NOMO-1 treated with dmso at 0.1 percent for 144 hours (cell line): Measurements from ENCODE around the gene ABCG1.

ENCODE experiments used
- DNase-seq: peaks from one replicate; lab custom pipeline; 2025; ENCODE audit not compliant: unreplicated experiment; lab: John Stamatoyannopoulos, UW

ABCG1 gene

GRCh38 chr21:42231756-42232155, 12.8 kb downstream of the ABCG1 start:
- no peak for DNase-seq

DNA sequence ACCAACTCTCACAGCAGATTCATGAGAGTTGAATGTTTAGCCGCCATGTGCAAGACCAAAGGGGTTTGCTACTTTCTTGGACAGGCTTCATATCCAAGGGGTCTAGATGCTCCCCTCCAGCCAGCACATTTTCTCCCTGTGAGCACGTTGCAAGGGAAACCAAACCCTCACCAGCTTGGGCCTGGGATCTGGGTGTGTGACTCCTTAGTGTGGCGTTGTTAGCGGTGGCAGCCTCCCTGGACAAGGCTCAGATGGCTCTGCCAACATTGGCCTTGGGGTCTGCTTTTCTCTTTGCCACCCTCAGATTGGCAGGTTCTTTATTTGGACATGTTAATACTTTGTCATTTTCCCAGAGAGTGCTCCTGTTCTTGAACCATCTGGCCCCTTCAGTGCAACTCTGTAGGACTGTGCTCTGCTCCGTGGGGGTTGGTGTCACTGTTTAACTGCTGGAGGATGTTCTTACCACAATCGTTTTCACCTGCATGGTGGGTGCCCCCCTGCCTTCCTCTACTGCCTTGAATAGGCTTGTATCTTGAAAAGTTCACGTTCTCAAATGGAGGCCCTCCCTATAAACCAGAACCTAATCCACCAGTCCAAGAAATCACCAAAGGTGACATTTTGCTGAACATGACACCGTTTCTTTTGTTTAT, 13.4 kb downstream of the ABCG1 start:
- no peak for DNase-seq

GRCh38 chr21:42233067-42233961, 14.4 kb downstream of the ABCG1 start:
- DNase-seq = peak; percentile 94

GRCh38 chr21:42234041-42234440, 15.1 kb downstream of the ABCG1 start:
- DNase-seq = no peak

DNA sequence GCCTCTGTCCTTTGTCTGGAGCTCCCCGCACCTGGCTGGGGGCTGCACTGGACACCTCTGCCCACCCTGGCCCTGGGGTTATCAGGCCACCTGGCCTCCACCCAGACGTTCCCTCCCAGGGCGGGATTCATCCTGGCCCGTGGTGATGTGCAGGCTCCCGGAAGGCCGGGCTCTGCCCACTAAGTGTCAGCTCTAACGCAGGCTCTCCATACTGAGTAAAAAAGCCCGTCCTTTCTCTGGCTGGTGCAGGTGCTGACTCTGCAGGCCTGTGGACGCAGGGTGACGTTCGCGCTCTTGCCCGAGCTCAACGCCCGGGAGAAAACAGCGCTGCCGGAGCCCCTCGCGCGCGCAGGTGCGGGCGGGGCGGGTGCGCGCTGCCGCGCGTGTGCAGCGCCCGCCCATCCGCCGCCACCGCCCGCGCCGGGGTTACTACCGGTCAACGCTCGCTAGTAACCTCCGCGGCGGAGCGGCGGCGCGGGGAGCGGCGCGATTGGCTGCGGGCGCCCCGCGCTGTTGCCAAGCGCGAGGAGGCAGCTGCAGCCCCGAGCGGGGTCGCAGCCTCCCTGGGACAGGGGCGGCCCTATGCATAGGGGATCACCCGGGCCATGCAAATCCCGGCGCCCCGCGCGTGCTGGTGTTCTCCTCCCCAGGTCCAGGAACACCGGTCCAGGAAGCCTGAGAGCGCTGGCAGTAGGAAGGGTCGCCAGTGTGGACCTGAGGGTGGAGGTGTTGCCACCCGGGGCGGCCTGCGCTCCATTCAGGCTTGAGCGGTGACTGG, 15.7 kb downstream of the ABCG1 start:
- no peak for DNase-seq

- DNase-seq = no peak
These were observed 16.7 kb downstream of the ABCG1 start for GRCh38 chr21:42235593-42235992.

- no peak for DNase-seq
These were observed 17.1 kb downstream of the ABCG1 start for GRCh38 chr21:42236014-42236413.

DNA sequence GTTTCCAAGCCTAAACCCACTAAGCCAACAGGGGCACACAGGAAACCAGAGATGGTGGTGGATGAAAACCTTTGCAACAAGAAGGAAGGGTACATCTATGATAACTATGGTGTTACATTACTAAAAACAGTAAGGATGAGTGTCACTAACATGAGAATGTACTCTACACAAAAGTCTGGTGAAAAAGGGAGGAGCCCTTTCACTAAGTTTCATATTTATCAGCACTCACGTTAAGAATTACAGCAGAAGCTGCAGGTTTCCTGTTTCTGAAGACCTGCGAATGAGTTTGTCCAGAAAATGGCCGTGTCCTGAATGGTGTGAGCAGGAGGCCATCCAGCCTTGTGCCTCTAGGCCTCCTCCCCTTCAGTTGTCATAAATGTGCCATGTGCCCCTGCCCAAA, 17.8 kb downstream of the ABCG1 start:
- DNase-seq = no peak

- no peak for DNase-seq
These were observed 18.2 kb downstream of the ABCG1 start for GRCh38 chr21:42237161-42237560.

DNA sequence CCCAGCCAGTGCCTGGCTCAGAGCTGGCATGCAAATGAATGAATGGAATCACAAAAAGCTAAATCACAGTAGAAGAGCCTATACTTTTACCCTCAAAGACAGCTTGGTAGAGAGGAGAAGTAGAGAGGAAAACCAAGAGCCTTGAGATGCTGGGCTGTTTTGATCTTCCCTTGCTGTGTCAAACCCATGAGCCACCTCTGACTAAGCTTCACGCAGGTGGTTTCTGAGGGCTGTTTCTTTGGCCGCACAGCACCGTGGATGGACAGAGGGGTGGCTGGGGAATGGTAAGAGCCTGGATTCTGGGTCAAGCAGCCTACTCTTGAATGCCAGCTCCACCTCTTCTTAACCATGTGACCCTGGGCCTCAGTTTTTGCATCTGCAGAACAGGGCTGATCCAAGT, 18.6 kb downstream of the ABCG1 start:
- DNase-seq = no peak

DNA sequence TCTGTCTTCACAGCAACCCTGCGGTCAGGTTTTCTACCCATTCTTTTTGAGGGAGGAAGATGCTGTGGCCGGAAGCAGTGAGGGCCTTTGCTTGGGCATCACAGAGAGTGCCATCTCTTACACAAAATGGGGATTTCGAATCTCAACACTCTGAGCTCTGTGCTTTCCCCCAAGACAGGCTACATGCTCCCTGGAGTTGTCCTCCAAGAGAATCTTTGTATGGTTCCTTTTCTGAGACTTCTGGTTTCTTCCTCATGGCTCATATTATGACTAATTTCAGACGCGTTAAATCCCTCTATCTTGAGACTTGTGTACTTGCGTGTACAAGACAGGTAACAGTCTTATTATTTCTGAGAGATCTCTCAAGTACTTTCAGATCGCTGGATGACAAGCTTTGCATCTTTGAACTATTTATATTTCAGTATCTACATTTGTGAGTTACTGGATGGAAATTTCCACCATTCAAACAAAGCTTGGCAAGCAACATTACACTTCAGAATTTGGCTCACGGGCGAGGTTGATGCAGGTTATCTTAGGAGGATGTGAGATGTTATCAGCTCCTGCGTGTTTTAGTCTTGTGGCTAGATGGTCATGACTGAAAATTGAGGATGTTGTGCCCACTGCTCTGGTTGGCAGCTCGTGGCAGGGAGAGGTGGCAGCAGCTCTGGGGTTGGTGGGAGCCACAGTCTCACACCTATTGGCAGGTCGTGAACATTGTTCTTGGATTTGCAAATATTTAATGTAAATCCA, 19.4 kb downstream of the ABCG1 start:
- no peak for DNase-seq

GRCh38 chr21:42239556-42239955, 20.6 kb downstream of the ABCG1 start:
- no peak for DNase-seq

DNA sequence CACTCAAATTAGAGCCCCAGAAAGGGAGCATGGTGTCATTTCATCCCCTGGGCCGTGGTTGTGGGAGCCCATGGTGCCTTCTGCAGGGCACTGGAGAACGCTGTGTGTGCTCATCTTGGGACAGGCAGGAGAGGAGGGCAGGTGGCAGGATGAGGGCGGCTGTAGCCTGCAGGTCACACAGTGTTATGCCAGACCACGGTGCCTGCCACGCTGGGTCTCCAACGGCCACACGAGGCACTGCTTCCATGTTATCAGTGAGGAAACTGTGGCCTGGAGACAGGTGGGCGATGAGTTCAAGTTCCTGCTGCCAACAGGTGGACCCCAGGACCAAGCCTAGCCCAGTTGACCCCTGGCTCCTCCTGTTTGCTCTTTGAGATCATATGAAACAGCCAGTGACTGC, 21.0 kb downstream of the ABCG1 start:
- no peak for DNase-seq

DNA sequence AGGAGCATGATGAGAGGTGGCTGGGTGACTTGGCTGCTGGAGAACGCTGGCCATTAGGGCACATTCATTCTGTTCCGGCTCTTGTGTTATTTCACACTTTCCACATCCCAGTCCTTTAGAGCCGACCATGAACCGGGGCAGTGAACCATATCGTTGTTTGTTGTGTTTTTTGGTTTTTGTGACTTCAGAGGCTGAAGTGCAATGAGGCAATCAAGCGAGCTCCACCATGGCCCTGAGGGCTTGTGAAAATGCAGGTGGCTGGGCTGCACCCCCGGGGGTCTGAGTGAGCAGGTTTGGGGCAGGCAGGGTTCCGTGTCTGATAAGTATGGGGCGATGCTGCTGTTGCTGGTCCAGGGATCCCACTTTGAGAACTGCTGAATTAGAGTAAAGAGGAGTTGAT, 23.7 kb downstream of the ABCG1 start:
- DNase-seq = no peak

DNA sequence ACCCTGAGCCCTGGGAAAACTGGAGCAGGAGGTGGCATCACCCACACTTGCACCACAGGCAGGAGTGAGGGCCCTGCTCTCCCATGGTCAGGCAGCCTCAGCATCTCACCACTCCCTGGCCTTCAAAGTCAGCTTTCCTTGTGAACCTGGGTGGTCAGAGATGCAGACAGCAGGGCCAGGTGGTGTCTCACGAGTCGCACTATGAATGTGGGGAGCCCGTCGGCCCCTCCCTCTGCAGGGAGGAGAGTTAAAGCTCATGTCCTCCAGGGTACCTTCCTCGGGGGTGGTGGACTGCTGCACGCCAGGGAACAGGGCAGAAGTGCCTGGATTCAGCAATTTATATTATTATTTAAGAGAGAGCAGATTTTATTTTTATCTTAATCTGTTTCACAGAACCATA, 24.1 kb downstream of the ABCG1 start:
- no peak for DNase-seq

DNA sequence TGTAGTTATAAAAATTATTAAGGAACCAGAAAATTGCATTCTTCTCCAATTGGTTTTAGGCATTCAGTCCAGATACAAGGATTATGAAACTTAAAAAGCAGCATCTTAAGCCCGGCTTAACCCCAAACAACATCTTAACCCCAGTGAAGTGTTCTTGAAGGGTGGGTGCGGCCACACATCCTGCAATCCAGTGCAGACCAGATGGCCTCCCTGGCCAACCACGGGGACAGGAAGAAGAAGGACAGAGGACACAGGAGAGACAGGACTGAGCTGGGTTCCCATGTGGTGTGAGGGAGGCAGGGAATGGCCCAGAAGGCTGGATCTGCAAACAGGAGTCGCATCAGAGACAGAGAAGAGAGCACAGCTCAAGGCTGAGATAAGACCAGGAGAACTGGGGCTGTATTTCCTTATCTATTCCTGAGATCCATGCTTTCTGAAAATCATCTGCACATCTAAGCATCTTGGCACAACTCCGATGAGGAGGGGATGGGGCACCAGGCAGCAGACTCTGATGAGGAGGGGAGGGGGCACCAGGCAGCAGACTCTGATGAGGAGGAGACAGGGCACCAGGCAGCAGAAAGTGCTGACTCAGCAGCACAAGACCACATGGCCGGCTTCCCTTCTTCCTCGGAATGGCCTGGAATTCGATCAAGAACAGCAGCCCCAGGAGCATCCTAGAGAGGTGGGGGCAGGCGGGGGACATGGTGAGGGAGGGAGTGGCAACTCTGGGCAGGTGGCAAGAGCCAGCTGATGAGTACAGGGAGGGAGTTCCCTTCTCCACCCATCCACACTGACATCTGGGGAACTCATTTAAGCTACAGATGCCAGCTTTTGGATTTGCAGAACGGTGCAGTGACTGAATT, 26.6 kb downstream of the ABCG1 start:
- DNase-seq = no peak

GRCh38 chr21:42247716-42248115, 28.8 kb downstream of the ABCG1 start:
- no peak for DNase-seq

DNA sequence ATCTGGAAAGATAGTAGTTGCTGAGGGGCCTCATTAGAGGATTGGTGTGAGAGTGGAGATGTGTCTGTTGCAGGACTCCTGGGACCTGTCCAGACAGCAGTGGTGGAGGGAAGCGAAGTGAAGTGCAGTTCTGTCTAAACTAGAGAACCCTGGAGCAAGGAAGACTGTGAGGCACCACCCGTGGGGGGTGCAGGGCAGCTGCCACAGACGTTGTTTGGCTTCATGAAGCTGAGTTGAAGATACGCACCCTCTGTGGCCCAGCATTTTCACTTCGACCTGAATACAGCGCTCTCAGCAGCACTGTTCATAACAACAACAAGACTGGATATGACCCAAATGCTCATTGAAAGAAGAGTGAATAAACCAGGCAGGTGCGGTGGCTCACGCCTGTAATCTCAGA, 29.3 kb downstream of the ABCG1 start:
- DNase-seq = no peak

DNA sequence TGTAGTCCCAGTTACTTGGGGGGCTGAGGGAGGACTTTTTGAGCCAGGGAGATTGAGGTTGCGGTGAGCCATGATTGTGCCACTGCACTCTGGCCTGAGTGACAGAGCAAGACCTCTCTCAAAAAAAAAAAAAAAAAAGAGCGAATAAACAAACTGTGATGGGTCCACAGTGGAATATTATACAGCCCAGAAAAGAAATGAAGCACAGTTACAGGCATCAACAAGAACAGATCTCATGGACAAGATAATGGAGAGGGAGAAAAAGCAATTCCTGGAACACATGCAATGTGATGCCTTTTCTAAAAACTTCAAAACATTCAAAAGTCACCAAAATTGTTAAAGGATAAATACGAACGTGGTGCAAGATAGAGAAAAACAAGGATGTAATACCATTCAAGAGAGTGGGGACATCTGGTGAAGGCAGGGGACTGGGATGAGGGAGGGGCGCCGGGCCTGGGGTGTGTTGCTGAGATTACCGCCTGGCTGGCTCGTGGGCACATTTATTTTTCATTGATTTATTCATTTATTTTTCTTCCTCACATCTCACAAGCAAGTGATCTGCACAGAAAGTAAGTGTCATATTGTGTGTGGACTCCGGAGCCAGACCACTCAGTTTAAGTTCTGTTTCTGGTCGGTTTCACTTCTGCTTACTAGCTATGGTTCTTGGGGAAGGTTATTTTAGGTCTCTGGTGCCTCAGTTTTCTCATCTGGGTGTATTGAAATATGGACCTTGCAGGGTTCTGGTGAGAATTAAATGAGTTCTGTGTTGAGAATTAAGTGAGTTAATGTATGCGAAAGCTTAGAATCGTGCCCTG, 30.1 kb downstream of the ABCG1 start:
- DNase-seq = peak; percentile 50
